Smooth muscle cell of the brain vasculature (primary cell): Measurements from ENCODE around the gene LASP1NB.
"Not testable (repeated sequence)": the region's sequence is repeated elsewhere in the genome, so short reads cannot be mapped to it uniquely, and the experiment has no call there.

Experiments
- DNase-seq: peaks from one replicate; pipeline ENCODE4 v3.0.0-alpha.2; 2012; ENCODE audit warnings: low read depth, low spot score

The LASP1NB gene

GRCh38 chr17:38967290-38967738, 41.9 kb downstream of the LASP1NB start, which contains the start of gene FBXO47:
TSS of gene FBXO47 (minus strand) at chr17:38967403. CDS start at chr17:38963025, 4,378 bp downstream.
- peak; percentile 85 for DNase-seq

- no peak for DNase-seq
Measured at GRCh38 chr17:38969281-38969680, 43.9 kb downstream of the LASP1NB start.

GRCh38 chr17:38970128-38970527, 44.7 kb downstream of the LASP1NB start:
- no peak for DNase-seq

- DNase-seq = no peak
Measured at GRCh38 chr17:38970804-38971203, 45.4 kb downstream of the LASP1NB start.

- DNase-seq = not testable (repeated sequence)
Measured at GRCh38 chr17:38976187-38976551, 50.8 kb downstream of the LASP1NB start.

GRCh38 chr17:38978180-38978579, 52.8 kb downstream of the LASP1NB start:
- DNase-seq = no peak
